Neural crest cell (in vitro differentiated cells): ENCODE data around the gene HOXD8. TPM values are rescaled to one million over a fixed set of nuclear protein-coding genes. Genes with fewer than 3 reads are reported as not detected.

Source experiments
- DNase-seq: peaks from one replicate; pipeline ENCODE4 v3.0.0; 2021; ENCODE audit warnings: low read depth, mixed read lengths, low spot score
- H3K27ac Mint-ChIP-seq: one replicate; pipeline ENCODE4 v1.8.0; 2021; ENCODE audit warnings: mild to moderate bottlenecking, mixed read lengths; ENCODE audit not compliant: unreplicated experiment
- H3K27me3 Mint-ChIP-seq: 2 replicates; pipeline ENCODE4 v1.8.0; 2021; ENCODE audit warnings: low read depth, mild to moderate bottlenecking, mixed read lengths
- H3K36me3 Mint-ChIP-seq: 2 replicates; pipeline ENCODE4 v1.8.0; 2021; ENCODE audit warnings: low read depth, mild to moderate bottlenecking, mixed read lengths
- H3K4me1 Mint-ChIP-seq: 2 replicates; pipeline ENCODE4 v1.8.0; 2021; ENCODE audit warnings: mixed read lengths
- H3K4me3 Mint-ChIP-seq: one replicate; pipeline ENCODE4 v1.8.0; 2021; ENCODE audit warnings: mild to moderate bottlenecking, mixed read lengths
- H3K9me3 Mint-ChIP-seq: 2 replicates; pipeline ENCODE4 v1.8.0; 2021; ENCODE audit warnings: mixed read lengths
- CTCF ChIP-seq: fragments of 200-600 bp; sonication (generic); conservative IDR thresholded peaks from 2 replicates; pipeline ENCODE4 v1.5.0; 2021; ENCODE audit warnings: antibody characterized with exemption, mild to moderate bottlenecking
- total RNA-seq: library from RNA; stranded (reverse); gene quantifications from 2 replicates; pipeline ENCODE4 v1.2.1, GENCODE V29; 2021

The HOXD8 gene
- total RNA-seq, 1 donor from 2014 or later: not detected

DNA sequence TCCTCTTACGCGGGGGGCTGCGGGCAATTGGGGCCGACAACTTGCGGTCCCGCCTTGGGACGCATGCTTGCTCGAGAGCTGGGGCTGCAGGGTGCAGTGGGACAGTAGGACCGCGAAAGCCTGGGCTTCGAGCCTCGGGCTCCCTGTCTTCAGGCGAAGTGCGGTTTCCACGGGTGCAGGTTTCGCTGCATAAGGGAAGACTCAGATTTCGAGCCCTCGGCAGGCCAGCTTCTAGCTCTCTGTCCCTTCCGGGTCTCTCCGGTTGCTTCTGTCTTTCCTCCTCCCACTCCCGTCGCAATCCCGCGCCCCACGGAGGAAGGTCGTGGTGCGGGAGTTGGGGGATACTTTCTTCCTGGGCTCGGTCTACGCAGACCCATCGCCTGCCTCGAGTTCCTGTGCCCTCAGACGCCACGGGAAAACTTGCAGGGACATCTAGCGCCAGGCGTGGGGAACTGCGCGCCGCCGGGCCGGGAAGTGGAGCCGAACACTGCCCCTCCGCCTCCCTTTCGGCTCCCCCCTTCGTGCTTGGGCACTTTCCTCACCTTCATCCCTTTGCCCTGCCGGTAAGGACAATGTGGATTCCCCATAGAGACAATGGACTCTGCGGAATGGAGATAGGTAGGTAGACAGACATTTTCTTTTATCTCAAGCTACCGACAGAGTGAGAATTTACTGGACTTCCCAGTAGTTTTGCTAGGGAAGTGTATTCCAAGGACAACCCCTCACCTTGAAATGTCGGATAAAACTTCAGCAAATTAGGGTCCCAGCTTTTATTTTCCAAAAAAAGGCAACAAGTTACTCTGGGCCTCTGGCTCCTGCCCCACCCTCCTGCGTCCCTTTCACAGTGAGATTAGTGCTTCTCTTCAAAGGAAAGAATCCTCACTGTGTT, 41.2 kb upstream of the HOXD8 start:
- peaks cover 2% of the 10 kb centered on the region for H3K36me3 Mint-ChIP-seq
- peaks cover 14% of the 10 kb centered on the region for H3K4me1 Mint-ChIP-seq
- TF ChIP-seq CTCF: peak; percentile 72
- H3K4me3 Mint-ChIP-seq: peak overlapping the region; percentile 77
- no peak overlapping the region for H3K27ac Mint-ChIP-seq
- no peaks in the 10 kb centered on the region for H3K9me3 Mint-ChIP-seq
- H3K27me3 Mint-ChIP-seq: peaks cover 96% of the 10 kb centered on the region
- peak; percentile 62 for DNase-seq

- no peak overlapping the region for H3K27ac Mint-ChIP-seq
- H3K27me3 Mint-ChIP-seq: peaks cover 96% of the 10 kb centered on the region
- H3K9me3 Mint-ChIP-seq: no peaks in the 10 kb centered on the region
- no peak for DNase-seq
- no peak overlapping the region for H3K4me3 Mint-ChIP-seq
- H3K4me1 Mint-ChIP-seq: peaks cover 16% of the 10 kb centered on the region
- TF ChIP-seq CTCF: no peak
- peaks cover 2% of the 10 kb centered on the region for H3K36me3 Mint-ChIP-seq
Measured at GRCh38 chr2:176088937-176089842, 40.3 kb upstream of the HOXD8 start.

DNA sequence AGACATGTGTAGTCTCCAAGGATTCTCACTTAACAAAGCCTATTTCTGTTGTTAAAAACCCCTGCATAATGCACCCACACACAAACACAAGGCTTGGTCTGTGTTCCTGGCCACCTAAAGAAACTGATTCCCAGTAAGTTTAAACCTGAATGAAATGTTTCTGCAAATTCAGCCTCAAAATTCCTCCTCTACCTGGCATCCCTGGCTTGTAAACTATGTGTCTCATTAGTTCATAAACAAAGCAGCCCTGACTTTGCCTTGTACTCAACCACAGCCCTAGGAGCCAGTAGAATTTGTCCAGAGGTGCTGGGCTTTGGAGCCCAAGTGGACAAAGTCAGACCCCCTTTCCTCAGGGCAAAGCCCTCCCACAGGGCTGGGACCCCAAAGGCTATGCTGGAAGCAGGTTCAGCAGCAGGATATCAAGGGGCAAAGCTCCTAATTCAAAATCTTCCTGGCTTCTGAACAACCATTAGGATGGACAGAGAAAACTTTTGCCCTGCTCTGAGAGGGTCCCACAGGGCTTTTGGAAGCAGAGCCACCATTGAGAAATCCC, 39.6 kb upstream of the HOXD8 start:
- Mint-ChIP-seq H3K9me3 (no peaks in the 10 kb centered on the region), H3K27ac (no peak overlapping the region), H3K4me3 (no peak overlapping the region), H3K27me3 (peaks cover 96% of the 10 kb centered on the region), H3K36me3 (peaks cover 2% of the 10 kb centered on the region), H3K4me1 (peaks cover 16% of the 10 kb centered on the region)
- no peak for DNase-seq
- TF ChIP-seq CTCF: no peak

- Mint-ChIP-seq H3K4me1 (peaks cover 16% of the 10 kb centered on the region), H3K27ac (no peak overlapping the region), H3K4me3 (no peak overlapping the region), H3K9me3 (no peaks in the 10 kb centered on the region), H3K36me3 (peaks cover 2% of the 10 kb centered on the region), H3K27me3 (peaks cover 96% of the 10 kb centered on the region)
- no peak for DNase-seq
- TF ChIP-seq CTCF: no peak
Measured at GRCh38 chr2:176090862-176091261, 38.6 kb upstream of the HOXD8 start.
